ENCODE results near the gene WSCD1. TPM values are rescaled to one million over a fixed set of nuclear protein-coding genes. Genes with fewer than 3 reads are reported as not detected.

The WSCD1 gene
- total RNA-seq, 1 donor from 2014 or later = 4.2 TPM

DNA sequence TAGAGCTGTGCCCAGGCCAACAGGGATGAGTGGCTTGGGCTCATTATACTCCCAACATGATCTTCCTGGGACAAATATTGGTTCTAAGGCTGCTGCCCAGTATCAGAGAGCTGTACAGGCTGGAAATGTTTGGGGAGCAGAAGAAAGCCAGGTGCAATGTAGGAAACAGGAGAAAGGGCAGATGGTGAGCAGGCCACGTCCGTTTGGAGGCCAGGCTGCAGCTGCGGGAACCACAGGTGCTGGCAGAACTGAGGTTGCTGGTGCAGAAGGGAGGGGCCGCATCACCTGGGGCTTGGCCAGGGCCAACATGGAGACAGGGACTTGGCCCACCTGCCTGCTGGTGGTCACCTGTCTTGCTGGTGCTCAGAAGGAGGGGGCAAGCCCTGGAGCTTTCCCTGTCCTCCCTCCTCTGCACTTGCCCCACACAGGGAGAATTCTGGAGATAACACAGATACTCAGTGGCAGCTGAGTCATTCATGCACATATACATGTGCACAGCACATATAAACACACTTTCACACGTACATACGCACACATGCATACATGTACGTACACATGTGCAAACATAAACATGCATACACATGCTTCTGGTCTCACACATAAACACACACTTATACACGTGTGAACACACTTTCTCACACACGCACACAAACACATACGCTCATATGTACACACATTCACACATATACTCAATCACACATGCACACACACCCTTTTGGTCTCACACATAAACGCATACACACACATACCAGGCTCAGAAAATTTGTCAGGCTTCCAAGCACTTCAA lies 67.7 kb downstream of the WSCD1 start:
- DNase-seq (ENCODE audit: low spot score) = no peak
- no peak overlapping the region for H3K27ac Mint-ChIP-seq (ENCODE audit: unreplicated experiment)
- H3K36me3 Mint-ChIP-seq (ENCODE audit: low read depth) = no peaks in the 10 kb centered on the region
- peaks cover 35% of the 10 kb centered on the region for H3K27me3 Mint-ChIP-seq (ENCODE audit: low read depth)
- no peak overlapping the region for H3K4me3 Mint-ChIP-seq (ENCODE audit: unreplicated experiment)
- TF ChIP-seq, protein P1, sequence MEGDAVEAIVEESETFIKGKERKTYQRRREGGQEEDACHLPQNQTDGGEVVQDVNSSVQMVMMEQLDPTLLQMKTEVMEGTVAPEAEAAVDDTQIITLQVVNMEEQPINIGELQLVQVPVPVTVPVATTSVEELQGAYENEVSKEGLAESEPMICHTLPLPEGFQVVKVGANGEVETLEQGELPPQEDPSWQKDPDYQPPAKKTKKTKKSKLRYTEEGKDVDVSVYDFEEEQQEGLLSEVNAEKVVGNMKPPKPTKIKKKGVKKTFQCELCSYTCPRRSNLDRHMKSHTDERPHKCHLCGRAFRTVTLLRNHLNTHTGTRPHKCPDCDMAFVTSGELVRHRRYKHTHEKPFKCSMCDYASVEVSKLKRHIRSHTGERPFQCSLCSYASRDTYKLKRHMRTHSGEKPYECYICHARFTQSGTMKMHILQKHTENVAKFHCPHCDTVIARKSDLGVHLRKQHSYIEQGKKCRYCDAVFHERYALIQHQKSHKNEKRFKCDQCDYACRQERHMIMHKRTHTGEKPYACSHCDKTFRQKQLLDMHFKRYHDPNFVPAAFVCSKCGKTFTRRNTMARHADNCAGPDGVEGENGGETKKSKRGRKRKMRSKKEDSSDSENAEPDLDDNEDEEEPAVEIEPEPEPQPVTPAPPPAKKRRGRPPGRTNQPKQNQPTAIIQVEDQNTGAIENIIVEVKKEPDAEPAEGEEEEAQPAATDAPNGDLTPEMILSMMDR (IDR thresholded peaks at IDR 0.05) = no peak
- no peaks in the 10 kb centered on the region for H3K9me3 Mint-ChIP-seq (ENCODE audit: low read depth)
- no peaks in the 10 kb centered on the region for H3K4me1 Mint-ChIP-seq (ENCODE audit: low read depth)

DNA sequence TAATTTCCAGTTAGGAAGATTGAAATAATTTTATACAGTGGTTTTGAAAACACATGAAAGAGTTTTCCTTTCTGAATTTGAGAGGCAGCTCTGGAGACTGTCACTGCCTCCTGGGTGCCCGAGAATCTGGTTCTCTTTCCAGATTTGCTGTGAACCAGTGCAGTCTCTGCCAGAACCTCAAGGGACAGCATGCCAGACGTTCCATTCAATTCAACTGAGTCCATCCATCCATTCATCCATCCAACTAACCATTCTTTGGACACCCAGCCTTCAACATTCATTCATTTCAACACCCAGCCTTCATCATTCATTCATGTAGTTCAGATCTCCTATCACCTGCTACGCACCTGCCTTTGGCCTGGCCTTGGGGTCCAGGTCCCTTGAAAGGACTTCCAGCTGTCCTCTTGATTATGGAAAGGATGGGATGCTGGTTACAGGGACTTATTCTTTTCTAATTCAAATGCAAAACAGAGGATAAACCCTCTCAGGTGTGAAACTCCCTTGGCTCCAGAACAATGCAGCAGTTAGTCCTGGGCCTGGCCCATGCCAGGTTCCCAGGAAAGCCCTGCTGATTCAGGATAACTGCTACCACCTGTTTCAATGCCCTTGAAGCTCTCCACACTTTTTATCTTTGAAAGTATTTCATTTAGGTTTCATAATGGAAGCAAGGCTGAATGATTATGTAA lies 68.7 kb downstream of the WSCD1 start:
- peaks cover 35% of the 10 kb centered on the region for H3K27me3 Mint-ChIP-seq (ENCODE audit: low read depth)
- no peak overlapping the region for H3K27ac Mint-ChIP-seq (ENCODE audit: unreplicated experiment)
- no peak for DNase-seq (ENCODE audit: low spot score)
- TF ChIP-seq, protein P1 (IDR thresholded peaks at IDR 0.05) = no peak
- no peaks in the 10 kb centered on the region for H3K9me3 Mint-ChIP-seq (ENCODE audit: low read depth)
- no peaks in the 10 kb centered on the region for H3K4me1 Mint-ChIP-seq (ENCODE audit: low read depth)
- H3K4me3 Mint-ChIP-seq (ENCODE audit: unreplicated experiment) = no peak overlapping the region
- H3K36me3 Mint-ChIP-seq (ENCODE audit: low read depth) = no peaks in the 10 kb centered on the region

DNA sequence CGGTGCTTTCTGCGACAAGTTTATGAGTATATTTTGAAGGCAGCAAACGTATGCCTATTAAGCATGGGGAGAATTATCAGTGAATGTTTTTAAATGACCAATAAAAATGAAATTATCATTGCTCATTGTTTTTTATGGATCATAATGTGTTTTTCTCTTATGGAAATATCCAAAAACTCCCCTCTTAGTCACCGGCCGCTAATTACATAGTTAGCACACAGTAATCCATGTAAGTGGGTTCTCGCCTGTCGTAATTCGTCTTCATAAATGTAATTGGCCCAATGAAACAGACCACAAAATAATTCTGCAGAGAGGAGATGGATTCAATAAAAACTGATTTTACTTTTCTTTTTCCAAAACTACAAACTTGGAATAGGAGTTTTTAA lies 69.3 kb downstream of the WSCD1 start:
- Mint-ChIP-seq H3K4me1 (ENCODE audit: low read depth) (no peaks in the 10 kb centered on the region), H3K36me3 (ENCODE audit: low read depth) (no peaks in the 10 kb centered on the region)
- TF ChIP-seq, protein P1 (IDR thresholded peaks at IDR 0.05) = no peak

DNA sequence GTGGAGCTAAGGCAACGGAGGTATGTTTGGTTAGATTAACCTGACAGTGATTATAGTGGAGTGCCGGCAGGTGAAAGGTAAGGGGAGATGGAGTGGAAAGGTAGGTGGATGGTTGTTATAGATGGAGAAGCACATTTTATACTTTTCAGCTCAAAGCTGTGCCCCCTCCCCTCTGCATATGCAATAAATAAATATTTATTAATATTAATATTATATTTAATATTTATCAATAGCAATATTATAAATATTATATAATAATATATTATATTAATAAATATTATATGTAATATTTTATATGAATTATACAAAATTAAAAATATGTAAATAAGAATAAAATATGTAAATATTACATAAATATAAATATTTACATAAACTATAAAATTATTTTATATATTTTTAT lies 70.0 kb downstream of the WSCD1 start:
- peaks cover 31% of the 10 kb centered on the region for H3K27me3 Mint-ChIP-seq (ENCODE audit: low read depth)
- no peak overlapping the region for H3K4me3 Mint-ChIP-seq (ENCODE audit: unreplicated experiment)
- no peaks in the 10 kb centered on the region for H3K36me3 Mint-ChIP-seq (ENCODE audit: low read depth)
- no peak overlapping the region for H3K27ac Mint-ChIP-seq (ENCODE audit: unreplicated experiment)
- no peaks in the 10 kb centered on the region for H3K9me3 Mint-ChIP-seq (ENCODE audit: low read depth)
- no peaks in the 10 kb centered on the region for H3K4me1 Mint-ChIP-seq (ENCODE audit: low read depth)
- TF ChIP-seq, protein P1 (IDR thresholded peaks at IDR 0.05) = no peak
- no peak for DNase-seq (ENCODE audit: low spot score)

More for the DNA sequence above, 69.3 kb downstream of the WSCD1 start:
- Mint-ChIP-seq H3K27me3 (ENCODE audit: low read depth) (peaks cover 34% of the 10 kb centered on the region), H3K4me3 (ENCODE audit: unreplicated experiment) (no peak overlapping the region), H3K27ac (ENCODE audit: unreplicated experiment) (no peak overlapping the region), H3K9me3 (ENCODE audit: low read depth) (no peaks in the 10 kb centered on the region)
- DNase-seq (ENCODE audit: low spot score) = no peak

DNA sequence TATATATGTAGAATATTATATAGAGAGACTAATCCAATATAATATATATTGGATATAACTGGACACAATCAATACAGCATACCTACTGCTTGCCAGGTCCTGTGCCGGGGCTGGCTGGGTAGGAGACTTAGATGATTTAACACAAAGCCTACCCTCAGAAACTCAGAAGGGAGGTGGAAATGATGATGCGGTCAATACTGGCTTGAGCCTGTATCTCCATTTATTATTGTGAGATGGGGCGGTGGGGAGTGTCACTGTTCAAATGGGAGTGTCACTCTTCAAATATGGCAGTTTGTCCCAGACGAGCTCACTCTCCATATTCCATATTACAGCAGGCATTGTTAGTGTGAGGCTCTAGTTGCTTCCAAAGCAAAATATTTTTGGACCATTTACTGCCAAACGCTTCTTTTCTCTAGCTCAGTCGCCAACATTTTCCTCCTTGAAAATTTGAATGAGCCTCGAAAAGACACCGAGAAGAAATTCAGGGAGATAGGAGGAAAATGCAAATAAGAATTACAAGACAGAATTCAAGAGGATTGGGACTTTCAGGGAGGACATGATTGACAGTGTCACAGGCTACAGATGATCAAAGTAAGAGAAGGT lies 70.7 kb downstream of the WSCD1 start:
- H3K9me3 Mint-ChIP-seq (ENCODE audit: low read depth) = no peaks in the 10 kb centered on the region
- H3K36me3 Mint-ChIP-seq (ENCODE audit: low read depth) = no peaks in the 10 kb centered on the region
- TF ChIP-seq, protein P1 (IDR thresholded peaks at IDR 0.05) = no peak
- H3K27ac Mint-ChIP-seq (ENCODE audit: unreplicated experiment) = no peak overlapping the region
- H3K4me1 Mint-ChIP-seq (ENCODE audit: low read depth) = no peaks in the 10 kb centered on the region
- no peak overlapping the region for H3K4me3 Mint-ChIP-seq (ENCODE audit: unreplicated experiment)
- peaks cover 31% of the 10 kb centered on the region for H3K27me3 Mint-ChIP-seq (ENCODE audit: low read depth)
- DNase-seq (ENCODE audit: low spot score) = no peak

Measured in chondrocyte (in vitro differentiated cells).